ENCODE results near the gene RAB34. TPM values are rescaled to one million over a fixed set of nuclear protein-coding genes. Genes with fewer than 3 reads are reported as not detected.
A peak's percentile ranks its signal among the peaks of the same experiment; 100 is the strongest.
"Not testable (repeated sequence)": the region's sequence is repeated elsewhere in the genome, so short reads cannot be mapped to it uniquely, and the experiment has no call there.

The RAB34 gene
- total and polyA plus RNA-seq, 8 donors: 35.6 to 101 (median 75.4) TPM

DNA sequence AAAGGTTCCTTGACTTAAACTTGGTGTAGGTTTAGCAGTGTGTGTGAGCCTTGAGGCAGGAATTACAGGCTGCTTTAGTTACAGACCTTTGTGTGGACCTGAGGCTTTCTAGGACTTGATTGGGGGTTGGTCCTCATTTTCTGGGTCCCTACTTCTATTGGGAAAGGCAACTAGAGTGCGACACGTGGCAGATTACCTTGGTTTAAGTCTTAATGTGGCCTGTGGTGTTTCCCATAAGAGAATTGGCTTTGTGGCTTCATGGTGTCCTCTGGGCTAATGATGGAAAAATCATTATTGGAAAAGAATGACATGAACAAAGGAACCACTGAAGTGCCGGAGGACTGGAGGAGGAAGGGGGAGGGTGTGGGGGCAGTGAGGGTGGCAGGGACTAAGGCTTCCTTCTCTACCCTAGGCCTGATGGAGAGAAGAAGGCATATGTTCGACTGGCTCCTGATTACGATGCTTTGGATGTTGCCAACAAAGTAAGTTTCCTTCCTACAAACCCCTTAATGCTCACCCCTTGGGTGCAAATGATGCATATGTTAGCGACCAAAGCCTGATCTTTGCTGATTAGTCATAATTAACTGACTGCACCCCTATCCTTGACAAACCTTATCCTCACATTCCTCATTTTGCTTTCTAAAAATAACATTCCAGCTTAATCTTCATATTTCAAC is 5.6 kb upstream of the RAB34 start:
- no peak for DNase-seq
- H3K36me3 ChIP-seq: peaks cover 32 to 45% (median 44%) of the 10 kb centered on the region in 4 donors
- no peaks in the 10 kb centered on the region for H3K27me3 ChIP-seq
- H3K9me3 ChIP-seq: no peaks in the 10 kb centered on the region
- peaks cover 51 to 87% (median 85%) of the 10 kb centered on the region in 4 donors for H3K4me1 ChIP-seq
- peak overlapping the region in 1 of 4 donors; percentile 92 for H3K4me3 ChIP-seq
- intact Hi-C loops (cut with DNase I; ENCODE audit: low total_unique reads): no loop called here
- TF ChIP-seq, protein P1, sequence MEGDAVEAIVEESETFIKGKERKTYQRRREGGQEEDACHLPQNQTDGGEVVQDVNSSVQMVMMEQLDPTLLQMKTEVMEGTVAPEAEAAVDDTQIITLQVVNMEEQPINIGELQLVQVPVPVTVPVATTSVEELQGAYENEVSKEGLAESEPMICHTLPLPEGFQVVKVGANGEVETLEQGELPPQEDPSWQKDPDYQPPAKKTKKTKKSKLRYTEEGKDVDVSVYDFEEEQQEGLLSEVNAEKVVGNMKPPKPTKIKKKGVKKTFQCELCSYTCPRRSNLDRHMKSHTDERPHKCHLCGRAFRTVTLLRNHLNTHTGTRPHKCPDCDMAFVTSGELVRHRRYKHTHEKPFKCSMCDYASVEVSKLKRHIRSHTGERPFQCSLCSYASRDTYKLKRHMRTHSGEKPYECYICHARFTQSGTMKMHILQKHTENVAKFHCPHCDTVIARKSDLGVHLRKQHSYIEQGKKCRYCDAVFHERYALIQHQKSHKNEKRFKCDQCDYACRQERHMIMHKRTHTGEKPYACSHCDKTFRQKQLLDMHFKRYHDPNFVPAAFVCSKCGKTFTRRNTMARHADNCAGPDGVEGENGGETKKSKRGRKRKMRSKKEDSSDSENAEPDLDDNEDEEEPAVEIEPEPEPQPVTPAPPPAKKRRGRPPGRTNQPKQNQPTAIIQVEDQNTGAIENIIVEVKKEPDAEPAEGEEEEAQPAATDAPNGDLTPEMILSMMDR (IDR thresholded peaks at IDR 0.05): no peak
- TF ChIP-seq POLR2AphosphoS5 (IDR thresholded peaks at IDR 0.05): no peak
- TF ChIP-seq POLR2A (IDR thresholded peaks at IDR 0.05): no peak
- TF ChIP-seq EP300 (IDR thresholded peaks at IDR 0.05): no peak
- H3K27ac ChIP-seq: no peak overlapping the region
- WGBS, 5 donors: 61 to 74% (median 68%) methylated on average over 6 of the region's 6 CpGs

DNA sequence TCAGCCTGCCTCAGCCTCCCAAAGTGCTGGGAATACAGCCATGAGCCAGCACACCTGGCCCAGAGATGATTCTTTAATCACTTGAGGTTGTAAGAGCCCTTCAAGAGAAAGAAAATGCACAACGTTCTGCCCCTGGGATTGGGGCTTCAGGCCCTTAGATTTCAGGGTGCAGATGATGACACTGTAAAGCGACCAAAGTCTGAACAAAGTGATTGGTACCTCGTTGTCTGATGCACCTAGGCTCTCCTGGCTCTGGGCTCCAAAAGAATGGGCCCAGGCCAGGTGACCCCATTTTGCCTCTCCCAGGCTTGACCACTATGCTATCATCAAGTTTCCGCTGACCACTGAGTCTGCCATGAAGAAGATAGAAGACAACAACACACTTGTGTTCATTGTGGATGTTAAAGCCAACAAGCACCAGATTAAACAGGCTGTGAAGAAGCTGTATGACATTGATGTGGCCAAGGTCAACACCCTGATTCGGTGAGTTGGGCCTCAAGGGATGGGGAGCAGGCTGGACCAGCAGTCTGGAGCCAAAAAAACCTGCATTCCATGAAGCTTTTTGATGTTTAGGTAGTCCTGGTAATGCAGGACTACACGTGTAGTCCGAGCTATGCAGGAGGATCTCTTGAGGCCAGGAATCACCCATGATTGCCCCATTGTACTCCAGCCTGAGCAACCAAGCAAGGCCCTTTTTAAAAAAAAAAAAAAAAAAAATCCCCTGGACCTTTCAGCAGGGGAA is 4.9 kb upstream of the RAB34 start:
- Histone ChIP-seq H3K36me3 (peaks cover 32 to 45% (median 44%) of the 10 kb centered on the region in 4 donors), H3K27me3 (peaks cover 0 to 1% (median under 1%) of the 10 kb centered on the region in 3 donors), H3K9me3 (no peaks in the 10 kb centered on the region), H3K4me3 (peak overlapping the region in 2 of 4 donors; percentile 92 to 98), H3K27ac (peak overlapping the region in 1 of 5 donors; percentile 89), H3K4me1 (peaks cover 46 to 89% (median 85%) of the 10 kb centered on the region in 4 donors)
- intact Hi-C loops (cut with DNase I; ENCODE audit: low total_unique reads): no loop called here
- 55 to 70% (median 64%) methylated on average over 7 of the region's 7 CpGs for WGBS, 5 donors
- TF ChIP-seq, protein P1 (IDR thresholded peaks at IDR 0.05): no peak
- no peak for DNase-seq

DNA sequence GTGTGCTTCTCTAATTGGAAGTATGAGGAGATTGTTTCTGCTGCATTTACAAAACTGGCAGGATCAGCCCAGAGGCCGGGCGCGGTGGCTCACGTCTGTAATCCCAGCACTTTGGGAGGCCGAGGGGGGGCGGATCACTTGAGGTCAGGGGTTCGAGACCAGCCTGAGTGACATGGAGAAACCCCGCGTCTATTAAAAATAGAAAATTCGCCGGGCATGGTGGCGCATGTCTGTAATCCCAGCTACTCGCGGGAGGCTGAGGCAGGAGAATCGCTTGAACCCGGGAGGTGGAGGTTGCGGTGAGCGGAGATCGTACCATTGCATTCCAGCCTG is 3.3 kb upstream of the RAB34 start:
- intact Hi-C loops (cut with DNase I; ENCODE audit: low total_unique reads); DNase-seq: not testable (repeated sequence)

DNA sequence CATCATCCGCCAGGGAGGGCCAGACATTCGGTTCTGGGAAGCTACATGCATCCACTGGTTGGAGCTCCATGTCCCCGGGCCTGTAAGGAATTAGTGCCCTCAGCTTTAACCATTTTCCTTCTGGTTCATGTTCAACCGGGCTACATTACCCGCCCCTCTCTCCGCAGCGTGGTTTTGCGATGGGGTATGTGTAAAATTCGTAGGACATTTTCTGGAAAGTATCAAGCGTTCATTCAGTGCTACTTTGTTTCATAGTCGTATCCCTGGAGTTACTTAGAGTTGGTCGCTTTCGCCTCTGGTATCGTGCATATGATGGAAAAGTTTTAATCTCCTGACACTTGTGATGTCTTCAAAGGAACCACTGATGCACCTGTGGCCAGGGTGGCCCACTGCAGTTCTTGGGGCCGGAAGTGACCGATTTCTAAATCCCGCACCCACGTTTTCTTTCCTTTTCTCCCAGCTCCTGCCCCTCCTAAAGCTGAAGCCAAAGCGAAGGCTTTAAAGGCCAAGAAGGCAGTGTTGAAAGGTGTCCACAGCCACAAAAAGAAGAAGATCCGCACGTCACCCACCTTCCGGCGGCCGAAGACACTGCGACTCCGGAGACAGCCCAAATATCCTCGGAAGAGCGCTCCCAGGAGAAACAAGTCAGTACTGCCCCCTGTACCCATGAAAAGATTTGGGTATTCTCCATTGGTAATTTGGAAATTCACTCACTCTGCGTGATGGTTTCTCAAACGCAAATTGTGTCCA is 2.8 kb upstream of the RAB34 start:
- H3K27me3 ChIP-seq: peaks cover 0 to 14% (median 8%) of the 10 kb centered on the region in 3 donors
- H3K9me3 ChIP-seq: no peaks in the 10 kb centered on the region
- peaks cover 32 to 51% (median 46%) of the 10 kb centered on the region in 4 donors for H3K36me3 ChIP-seq
- WGBS, 5 donors: 1 to 3% (median 2%) methylated on average over 25 to 30 of the region's 30 CpGs
- intact Hi-C loops (cut with DNase I; ENCODE audit: low total_unique reads): no loop called here
- TF ChIP-seq POLR2AphosphoS5 (IDR thresholded peaks at IDR 0.05) (no peak), POLR2A (IDR thresholded peaks at IDR 0.05) (no peak), EP300 (IDR thresholded peaks at IDR 0.05) (no peak)
- TF ChIP-seq, protein P1 (IDR thresholded peaks at IDR 0.05): no peak
- peak in 1 of 2 donors; percentile 42 for DNase-seq
- peak overlapping the region; percentile 84 to 98 (median 91) for H3K4me3 ChIP-seq
- peaks cover 48 to 92% (median 85%) of the 10 kb centered on the region in 4 donors for H3K4me1 ChIP-seq
- peak overlapping the region; percentile 86 to 94 (median 90) for H3K27ac ChIP-seq

More for the DNA sequence above, 3.3 kb upstream of the RAB34 start:
- Histone ChIP-seq H3K27ac (peak overlapping the region in 4 of 5 donors; percentile 86 to 94 (median 90)), H3K4me1 (peaks cover 52 to 92% (median 88%) of the 10 kb centered on the region in 4 donors), H3K36me3 (peaks cover 32 to 45% (median 44%) of the 10 kb centered on the region in 4 donors), H3K4me3 (peak overlapping the region; percentile 84 to 98 (median 91)), H3K27me3 (peaks cover 0 to 14% (median 8%) of the 10 kb centered on the region in 3 donors)
- H3K9me3 ChIP-seq: not testable (repeated sequence)
- 16 to 34% (median 24%) methylated on average over 18 to 19 of the region's 19 CpGs for WGBS, 5 donors
